Measurements from ENCODE around the gene CDK10.

The CDK10 gene

DNA sequence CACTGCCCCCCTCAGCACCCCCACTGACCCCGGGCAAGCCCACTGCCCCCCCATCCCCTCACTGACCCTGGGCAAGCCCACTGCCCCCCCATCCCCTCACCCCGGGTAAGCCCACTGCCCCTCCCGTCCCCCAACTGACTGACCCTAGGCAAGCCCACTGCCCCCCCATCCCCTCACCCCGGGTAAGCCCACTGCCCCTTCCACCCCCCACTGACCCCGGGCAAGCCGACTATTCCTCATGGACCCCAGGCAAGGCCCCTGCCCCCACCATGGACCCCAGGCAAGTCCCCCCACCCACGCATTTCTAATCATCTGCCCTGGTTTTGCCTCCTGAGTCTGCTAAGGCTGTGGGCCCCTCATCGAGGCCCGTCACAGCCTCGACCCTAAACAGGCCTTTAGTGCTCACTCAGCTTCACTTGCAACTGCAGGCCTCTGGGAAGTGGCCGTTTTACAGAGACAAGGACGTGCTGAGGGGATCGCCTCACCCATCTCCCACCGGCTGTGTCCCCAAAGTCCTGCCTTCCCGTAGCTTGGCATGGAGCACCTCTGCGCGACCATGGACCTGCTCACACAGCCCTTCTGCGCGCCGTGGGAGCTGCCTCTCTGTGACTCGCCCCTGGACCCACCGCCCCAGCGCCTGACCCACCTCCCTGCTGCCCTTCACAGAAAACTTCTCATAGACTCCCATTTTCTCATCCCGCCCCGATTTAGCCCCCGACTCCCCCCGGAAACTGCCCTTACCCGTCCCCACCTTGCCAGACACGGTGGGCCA lies 30.6 kb downstream of the CDK10 start:
- no peak for DNase-seq

DNA sequence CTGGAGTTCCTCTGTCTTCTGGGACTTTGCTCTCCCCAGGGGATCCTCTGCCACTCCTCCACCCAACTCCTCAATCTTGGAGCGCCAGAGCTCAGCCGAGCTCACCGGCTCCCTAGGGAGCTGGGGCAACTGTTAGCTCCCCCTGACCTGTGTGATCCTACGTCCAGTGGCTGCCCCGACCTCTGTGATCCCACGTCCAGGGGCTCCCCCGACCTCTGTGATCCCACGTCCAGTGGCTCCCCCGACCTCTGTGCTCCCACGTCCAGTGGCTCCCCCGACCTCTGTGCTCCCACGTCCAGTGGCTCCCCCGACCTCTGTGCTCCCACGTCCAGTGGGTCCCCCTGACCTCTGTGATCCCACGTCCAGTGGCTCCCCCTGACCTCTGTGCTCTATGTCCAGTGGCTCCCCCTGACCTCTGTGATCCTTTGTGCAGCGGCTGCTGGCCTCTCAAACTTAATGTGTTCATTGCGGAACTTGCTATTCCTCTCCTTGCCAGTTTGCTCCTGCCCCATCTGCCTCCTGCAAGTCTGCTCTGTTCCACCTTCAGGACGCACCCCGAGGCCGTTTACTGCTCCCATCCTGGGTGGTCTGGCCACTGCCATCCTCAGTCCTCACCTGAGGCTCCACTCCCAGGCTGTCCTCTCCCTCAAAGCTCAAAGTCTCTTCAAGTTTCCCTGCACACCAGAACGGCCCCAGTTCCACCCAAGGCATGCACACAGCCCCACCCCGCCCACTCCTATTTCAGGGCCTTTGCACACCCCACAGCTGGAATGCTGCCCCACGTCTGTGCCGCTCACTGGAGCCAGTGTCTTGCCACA lies 31.4 kb downstream of the CDK10 start:
- no peak for DNase-seq

DNA sequence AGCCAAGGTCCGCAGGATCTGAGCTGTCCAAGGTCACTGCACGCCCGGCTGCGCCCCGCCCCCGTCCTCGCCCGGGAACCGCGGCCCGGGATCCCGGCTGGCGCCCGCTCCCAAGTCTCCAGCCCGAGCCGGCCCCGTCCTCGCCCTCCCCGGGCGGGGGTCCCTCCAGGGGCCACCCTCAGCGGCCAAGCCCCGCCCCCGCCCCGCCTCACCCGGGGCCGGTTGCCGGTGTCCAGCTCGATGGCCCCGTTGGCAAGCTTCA lies 34.0 kb downstream of the CDK10 start:
- DNase-seq, result no peak

DNA sequence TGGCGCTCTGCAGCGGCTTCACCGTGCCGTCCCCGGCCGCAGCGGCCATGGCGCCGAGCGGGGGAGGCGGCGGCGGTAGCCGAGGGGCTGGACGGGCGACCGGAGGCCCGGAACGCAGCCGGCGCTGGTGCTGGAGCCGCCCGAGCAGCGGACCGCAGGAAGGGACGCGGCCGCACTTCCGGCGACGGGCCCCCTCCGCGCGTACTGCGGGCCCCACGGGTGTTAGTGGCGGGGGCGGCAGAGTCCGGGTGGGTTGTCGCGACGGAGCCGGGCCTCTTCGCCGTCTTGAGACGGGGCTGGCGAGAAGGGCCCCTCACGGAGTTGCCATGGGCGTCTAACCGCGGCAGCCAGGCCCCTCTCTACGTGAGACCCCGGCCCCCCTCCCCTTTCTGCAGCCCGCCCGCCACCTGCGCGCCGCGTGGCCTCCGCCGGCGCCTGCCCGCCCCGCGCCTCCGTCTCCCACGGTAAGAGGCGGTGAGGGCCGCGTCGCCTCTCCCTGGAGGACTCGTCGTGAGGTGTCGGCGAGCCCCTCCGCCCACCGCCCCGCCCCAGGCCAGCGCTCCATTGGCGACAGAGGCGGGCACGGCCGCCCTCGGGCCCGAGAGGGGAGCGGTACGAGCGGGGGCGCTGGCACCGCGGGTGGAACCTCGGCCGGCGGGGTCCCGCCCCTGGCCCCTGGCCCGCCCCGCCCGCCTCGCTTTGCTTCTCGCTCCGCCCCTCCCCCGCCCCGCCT lies 34.5 kb downstream of the CDK10 start, which contains the start of the genes VPS9D1 and ZNF276:
Gene VPS9D1 (minus strand): TSS at position 86 of the 733 bp plus-strand sequence. CDS start 37 bp downstream, at position 49.
Gene ZNF276 (plus strand): TSS at position 725 of the 733 bp plus-strand sequence. CDS start 104 bp downstream, outside the sequence.
- DNase-seq, result peak; percentile 83 to 85

DNA sequence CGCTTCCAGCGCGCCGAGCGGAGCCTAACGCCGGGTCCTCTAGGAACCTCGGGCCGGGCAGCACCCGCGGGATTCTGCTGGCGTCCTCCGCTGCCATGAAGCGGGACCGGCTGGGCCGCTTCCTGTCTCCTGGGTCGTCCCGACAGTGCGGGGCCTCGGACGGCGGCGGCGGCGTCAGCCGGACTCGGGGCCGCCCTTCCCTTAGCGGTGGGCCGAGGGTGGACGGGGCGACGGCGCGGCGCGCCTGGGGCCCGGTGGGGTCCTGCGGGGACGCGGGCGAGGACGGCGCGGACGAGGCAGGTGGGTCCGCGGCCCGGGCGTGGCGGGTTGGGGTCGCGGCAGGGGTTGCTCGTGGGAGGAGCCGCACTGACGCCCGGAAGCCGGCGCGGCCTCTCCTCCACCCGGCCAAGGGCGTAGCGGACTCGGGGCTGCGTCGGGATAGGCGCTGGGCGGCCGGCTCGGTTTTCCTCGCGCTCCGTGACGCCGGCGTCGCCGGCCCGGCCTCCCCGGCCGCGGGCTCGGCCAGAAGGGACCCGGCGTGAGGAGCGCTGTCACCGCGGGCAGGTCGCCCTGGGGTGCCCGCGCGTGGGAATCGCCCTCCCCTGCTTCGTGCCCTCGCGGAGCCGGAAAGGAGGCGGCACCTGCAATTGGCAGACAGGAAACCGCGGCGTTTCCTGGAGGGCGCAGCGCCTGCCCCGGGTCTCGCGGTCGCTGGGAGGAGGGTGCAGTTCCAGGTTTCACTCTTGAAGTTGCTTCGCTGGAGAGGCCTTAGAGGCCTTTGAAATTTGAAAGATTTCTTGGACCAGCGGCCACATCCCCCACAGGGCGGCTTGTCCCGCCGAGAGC lies 35.3 kb downstream of the CDK10 start:
- DNase-seq, result peak; percentile 86 to 89

DNA sequence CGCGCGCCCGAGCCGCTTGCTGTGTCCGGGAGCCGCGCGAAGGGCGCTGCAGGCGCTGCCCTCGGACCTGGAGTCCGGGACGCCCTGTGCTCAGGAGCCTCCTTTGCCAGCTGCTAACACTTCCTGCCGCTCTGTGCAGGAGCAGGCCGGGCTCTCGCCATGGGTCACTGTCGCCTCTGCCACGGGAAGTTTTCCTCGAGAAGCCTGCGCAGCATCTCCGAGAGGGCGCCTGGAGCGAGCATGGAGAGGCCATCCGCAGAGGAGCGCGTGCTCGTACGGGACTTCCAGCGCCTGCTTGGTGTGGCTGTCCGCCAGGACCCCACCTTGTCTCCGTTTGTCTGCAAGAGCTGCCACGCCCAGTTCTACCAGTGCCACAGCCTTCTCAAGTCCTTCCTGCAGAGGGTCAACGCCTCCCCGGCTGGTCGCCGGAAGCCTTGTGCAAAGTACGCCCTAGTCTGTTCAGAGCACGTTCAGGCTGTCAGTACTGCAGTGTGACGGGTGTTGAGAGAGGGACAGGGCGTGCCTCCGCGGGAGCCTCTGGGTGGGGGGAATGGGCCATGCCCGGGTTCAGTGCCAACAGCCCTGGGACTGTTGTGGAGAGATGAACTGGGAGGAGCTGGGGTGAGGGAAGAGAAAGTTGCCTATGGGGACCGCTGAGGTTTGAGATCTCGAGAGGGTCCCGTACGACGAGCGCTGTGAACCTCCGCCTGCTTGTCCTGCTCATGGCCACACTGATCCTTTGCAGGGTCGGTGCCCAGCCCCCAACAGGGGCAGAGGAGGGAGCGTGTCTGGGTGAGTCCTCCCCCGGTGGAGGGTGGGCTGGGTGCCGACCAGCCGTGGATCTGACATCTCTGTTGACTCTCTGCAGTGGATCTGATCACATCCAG lies 36.1 kb downstream of the CDK10 start:
- DNase-seq, result peak; percentile 50 to 53

DNA sequence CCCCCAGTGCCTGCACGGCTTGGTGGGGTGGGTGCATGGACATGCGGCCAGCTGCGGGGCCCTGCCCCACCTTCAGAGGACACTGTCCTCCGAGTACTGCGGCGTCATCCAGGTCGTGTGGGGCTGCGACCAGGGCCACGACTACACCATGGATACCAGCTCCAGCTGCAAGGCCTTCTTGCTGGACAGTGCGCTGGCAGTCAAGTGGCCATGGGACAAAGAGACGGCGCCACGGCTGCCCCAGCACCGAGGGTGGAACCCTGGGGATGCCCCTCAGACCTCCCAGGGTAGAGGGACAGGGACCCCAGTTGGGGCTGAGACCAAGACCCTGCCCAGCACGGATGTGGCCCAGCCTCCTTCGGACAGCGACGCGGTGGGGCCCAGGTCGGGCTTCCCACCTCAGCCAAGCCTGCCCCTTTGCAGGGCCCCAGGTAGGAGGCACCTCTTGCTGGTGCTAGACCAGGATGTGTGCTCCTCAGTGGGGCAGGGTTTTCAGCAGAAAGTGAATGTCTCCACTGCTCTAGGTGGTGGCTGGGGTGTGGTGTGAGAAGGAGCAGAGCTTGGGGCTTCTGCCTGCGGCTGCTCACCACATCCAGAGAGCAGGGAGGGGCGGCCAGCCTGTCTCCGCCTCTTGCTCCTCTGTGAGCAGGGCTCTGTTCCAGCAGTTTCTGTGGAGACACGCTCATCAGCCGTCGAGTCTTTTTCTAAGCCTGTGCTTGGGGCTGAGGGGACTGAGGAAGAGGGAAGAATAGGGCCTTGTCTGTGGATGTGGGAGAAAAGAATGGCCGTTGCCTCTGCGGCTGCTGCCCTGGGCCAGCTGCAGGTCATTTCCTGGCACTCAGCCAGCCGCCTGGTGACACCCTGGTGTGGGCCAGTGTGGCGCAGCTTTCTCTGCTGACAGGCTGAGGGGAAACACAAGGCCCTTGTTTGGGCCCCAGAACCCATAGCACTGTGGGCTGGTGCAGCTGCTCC lies 37.1 kb downstream of the CDK10 start:
- peak; percentile 53 to 59 for DNase-seq

DNA sequence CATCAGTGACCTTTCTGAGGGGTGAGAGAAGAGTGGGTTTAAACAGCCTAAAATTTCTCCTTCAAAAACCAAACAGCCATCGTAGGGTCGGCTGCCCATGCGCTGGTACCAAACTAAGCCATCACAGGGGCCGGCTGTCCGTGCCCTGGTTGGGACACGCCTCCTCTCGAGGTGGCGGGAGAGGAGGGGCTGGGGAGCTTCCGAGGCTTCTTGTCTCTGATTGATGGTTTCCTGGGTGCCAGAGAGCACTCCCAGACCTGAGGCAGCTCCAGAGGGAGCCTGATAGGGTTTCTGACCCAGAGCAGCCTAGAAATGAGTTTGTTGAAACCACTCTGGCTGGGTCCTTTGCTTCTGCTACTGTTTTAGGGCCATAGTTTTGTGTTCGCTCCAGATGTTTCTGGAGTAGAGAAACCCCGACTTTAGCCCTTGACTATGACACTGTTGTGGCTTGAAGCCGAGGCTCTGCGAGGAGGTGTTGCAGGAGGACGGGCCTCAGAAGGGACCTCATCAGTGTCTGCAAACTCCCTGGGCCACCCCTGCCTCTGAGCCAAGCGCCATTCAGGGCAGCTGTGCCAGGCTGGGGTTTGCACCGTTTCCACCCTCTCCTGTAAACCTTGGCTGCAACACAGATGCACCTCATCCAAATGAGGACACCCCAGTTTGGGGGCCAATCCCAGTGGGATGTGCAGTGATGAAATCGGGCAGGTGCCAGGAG lies 41.1 kb downstream of the CDK10 start:
- no peak for DNase-seq

DNA sequence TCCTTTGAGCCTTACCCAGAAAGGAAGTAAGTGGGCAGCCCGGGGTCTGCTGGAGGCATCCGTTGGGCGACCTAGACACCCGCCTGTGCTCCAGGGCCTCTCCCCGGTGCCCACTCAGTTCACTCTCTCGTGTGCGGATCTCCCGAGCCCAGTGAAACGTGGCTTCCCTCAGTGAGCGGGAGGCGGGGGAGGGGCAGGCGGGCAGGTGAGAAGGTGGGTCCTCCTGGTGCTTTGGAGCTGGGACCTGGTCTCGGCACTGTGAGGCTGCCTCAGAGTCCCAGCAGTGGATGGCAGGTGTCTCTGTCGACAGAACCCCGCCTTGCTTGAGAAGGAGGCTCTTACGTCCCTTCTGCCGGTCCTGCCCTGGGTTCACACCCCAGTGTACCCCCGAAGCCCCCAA lies 42.8 kb downstream of the CDK10 start:
- no peak for DNase-seq

DNA sequence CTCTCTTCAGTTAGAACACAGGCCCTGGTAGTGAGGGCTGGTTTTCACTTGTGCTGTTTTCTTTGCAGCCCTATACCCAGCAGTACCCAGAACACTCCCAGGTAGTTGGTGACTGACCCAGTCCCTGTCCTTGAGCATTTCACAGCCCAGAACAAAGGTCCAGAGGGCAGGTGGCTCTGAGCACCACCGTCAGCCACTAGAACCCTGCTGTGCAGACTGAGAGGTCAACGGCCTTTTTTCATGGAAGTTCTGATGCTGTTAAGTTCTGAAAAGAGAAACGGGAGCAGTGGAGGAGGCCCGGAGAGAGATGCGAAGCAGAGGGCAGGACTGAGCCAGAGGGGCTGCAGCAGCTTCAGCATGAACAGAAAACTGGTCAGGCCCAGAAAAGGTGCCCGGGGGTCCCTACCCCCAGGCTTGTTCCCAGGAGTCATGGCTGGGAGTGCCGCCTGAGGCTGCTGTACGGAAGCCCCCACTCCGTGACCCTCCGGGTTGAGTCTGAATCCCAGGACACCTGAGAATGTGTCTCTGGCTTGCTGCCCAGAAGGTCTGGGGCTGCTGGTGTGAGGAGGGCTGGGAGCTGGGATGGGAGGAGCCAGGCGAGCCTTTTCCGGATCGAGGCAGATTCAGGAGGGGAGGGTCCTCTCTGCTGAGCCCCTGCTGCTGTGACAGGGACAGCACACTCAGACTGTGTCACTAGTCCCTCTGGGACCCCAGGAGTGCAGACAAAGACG lies 43.5 kb downstream of the CDK10 start:
- no peak for DNase-seq

DNA sequence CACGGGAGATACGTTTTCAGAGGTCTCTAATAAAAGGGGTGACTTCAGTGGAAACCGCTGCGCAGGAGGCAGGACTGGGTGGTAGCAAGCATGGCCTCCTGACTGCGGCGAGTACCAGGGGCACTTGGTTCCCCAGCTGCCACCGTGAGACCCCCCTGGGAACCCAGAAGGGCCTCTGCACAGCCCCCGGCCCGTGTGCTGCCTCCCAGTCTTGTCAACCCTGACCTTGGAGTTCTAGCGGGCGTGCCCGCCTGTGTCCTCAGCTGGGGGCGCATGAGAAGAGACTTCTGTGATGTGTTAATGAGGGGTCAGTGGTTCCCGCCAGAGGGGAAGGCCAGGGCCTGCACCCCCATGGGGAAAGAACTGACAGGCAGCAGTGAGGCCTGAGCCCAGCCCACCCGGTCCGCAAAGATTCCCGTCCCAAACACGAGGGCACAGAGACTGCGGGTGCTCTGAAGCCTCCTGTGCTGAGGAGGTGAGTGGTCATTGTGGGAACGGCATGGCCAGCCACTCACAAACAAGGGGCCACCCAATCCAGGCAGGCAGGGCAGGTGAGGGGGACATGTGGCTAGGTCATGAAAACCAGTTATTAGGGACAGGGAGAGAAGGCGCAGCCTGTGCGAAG lies 44.2 kb downstream of the CDK10 start:
- DNase-seq, result no peak

DNA sequence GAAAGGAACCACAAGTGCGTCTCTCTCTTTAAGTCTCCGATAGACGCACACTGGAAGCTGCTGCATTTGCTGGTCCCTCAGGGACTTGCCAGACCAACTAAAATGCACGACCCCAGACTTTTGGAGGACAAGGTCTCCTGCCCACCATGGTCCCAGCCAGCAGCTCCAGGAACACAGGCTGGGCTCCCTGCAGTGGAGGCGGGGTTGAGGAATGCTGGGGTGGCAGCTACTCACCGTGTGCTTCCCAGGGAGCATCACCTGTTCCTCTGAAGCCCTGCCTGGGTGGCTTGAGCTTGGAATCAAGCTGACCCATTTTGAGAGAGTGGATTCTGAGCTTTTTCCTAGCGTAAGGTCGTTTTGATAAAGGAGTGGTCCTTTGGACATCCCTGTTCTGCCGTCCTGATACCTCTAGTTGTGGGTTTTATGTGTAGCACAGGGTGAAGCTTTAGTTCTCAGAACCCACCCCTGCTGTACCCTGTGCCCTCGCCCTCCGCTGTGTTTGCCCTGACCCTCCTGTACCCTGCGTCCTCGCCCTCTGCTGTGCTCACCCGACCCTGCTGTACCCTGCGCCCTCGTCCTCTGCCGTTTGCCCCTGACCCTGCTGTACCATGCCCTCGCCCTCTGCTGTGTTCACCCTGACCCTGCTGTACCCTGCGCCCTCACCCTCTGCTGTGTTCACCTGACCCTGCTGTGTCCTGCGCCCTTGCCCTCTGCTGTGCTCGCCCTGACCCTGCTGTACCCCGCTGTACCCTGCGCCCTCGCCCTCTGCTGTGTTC lies 45.8 kb downstream of the CDK10 start:
- no peak for DNase-seq

DNA sequence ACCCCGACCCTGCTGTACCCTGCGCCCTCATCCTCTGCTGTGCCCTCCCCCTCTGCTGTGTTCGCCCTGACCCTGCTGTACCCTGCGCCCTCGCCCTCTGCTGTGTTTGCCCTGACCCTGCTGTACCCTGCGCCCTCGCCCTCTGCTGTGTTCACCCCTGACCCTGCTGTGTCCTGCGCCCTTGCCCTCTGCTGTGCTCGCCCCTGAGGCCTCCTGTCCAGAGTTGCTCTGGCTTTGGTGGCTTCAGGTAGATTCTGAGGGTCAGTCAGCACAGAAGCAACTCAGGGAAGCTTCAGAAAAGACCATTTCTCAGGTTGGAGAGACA lies 46.4 kb downstream of the CDK10 start:
- DNase-seq, result no peak

DNA sequence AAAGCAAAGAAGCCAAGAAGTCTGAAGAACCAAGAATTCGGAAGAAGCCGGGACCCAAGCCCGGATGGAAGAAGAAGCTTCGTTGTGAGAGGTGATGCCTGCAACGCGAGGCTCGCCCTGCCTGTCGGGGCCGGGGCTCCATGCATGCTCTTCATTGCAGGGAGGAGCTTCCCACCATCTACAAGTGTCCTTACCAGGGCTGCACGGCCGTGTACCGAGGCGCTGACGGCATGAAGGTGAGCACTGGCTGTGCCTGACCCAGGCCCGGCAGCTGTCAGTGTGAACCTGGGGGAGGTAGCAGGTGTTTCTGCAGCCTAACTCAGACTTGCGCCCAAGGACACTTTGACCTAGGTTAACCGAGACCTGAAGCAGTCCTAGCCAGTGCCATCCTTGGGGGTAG lies 46.8 kb downstream of the CDK10 start:
- DNase-seq, result no peak

DNA sequence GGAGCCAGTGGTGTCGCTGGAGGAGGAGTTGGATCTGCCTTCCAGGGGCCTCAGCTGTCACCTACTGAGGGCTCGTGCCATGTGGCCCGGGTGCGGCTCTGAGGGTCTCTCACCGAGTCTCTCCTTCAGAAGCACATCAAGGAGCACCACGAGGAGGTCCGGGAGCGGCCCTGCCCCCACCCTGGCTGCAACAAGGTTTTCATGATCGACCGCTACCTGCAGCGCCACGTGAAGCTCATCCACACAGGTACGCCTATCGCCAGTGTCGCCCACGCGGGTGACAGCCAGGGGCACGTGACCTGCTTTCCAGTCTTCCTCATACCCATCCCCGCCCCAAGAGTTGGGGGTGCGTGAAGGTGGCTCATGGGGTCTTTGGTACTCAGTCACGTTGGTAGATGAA lies 47.3 kb downstream of the CDK10 start:
- no peak for DNase-seq

DNA sequence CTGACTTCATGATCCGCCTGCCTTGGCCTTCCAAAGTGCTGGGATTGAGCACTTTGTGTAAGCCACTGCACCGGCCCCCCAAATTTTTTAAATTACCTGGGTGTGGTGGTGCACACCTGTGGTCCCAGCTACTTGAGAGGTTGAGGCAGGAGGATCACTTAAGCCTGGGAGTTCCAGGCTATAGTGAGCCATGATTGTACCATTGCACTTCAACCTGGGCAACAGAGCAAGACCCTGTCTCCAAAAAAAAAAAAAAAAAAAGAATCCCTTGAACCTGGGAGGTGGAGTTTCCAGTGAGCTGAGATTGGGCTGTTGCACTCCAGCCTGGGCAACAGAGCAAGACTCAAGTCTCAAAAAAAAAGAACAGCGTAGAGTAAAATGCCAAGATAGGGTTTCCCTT lies 50.1 kb downstream of the CDK10 start:
- no peak for DNase-seq

DNA sequence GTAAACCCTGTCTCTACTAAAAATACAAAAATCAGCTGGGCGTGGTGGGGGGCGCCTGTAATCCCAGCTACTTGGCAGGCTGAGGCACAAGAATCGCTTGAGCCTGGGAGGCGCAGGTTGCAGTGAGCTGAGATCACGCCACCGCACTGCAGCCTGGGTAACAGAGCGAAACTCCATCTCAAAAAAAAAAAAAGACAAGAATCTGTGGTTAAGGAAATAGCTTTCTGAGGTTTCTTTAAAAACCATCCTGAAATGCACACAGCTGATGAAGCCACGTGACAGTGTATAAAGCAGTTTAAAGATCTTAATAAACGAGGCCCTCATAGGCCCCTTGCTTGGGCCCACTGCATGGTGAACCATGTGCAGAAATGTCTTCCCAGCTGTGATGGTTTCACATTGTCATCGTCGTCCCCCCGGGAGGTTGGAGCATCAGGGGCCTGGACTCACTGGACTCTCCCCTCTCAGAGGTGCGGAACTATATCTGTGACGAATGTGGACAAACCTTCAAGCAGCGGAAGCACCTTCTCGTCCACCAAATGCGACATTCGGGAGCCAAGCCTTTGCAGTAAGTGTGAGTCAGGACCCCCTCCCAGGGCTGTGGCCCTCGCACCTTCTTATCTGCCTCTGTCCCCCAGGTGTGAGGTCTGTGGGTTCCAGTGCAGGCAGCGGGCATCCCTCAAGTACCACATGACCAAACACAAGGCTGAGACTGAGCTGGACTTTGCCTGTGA lies 51.0 kb downstream of the CDK10 start:
- peak; percentile 22 to 23 for DNase-seq

Measured in activated CD4-positive, alpha-beta T cell treated with anti-CD3 and anti-CD28 coated beads, Interleukin-2, amount 50 U/mL, for 4 hours (primary cell).